ENCODE measurements around the gene TMEM18.

GRCh38 chr2:691821-692761 lies 14.9 kb upstream of the TMEM18 start:
- TF ChIP-seq POLR2A (IDR thresholded peaks at IDR 0.05) (no peak), CTCF (IDR thresholded peaks at IDR 0.05) (no peak)

All from heart left ventricle (tissue), 13 donors.